Measurements from ENCODE around the gene METTL17.
"Not testable (repeated sequence)": the region's sequence is repeated elsewhere in the genome, so short reads cannot be mapped to it uniquely, and the experiment has no call there.

DNA sequence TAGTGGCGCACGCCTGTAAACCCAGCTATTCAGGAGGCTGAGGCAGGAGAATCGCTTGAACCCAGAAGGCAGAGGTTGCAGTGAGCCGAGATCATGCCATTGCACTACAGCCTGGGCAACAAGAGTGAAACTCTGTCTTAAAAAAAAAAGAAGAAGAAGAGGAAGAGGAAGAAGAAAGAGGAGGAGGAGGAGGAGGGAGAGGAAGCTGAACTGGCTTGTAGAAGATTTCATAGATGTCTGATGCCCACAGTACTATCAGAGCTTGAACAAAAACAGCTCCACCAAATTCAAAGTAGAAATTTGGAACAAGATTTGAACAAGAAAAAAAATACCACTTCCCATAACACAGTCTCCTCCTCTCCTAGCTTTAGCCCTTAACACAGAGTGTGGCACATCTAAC lies 4.1 kb upstream of the METTL17 start:
- TF ChIP-seq, protein P1, sequence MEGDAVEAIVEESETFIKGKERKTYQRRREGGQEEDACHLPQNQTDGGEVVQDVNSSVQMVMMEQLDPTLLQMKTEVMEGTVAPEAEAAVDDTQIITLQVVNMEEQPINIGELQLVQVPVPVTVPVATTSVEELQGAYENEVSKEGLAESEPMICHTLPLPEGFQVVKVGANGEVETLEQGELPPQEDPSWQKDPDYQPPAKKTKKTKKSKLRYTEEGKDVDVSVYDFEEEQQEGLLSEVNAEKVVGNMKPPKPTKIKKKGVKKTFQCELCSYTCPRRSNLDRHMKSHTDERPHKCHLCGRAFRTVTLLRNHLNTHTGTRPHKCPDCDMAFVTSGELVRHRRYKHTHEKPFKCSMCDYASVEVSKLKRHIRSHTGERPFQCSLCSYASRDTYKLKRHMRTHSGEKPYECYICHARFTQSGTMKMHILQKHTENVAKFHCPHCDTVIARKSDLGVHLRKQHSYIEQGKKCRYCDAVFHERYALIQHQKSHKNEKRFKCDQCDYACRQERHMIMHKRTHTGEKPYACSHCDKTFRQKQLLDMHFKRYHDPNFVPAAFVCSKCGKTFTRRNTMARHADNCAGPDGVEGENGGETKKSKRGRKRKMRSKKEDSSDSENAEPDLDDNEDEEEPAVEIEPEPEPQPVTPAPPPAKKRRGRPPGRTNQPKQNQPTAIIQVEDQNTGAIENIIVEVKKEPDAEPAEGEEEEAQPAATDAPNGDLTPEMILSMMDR (IDR thresholded peaks at IDR 0.05): not testable (repeated sequence)
- TF ChIP-seq POLR2A (IDR thresholded peaks at IDR 0.05): not testable (repeated sequence)

Data from thyroid gland (tissue), 4 donors.